IMR-90 (cell line): ENCODE measurements around the gene BOLL. TPM values are rescaled to one million over a fixed set of nuclear protein-coding genes. Genes with fewer than 3 reads are reported as not detected.

ENCODE experiments used
- ATAC-seq: fragments of 200-7000 bp; cut with Tn5 transposase; 2 replicates; pipeline ENCODE4 v1.9.1; 2020; ENCODE audit warnings: low read depth, mild to moderate bottlenecking, moderate library complexity
- BruUV-seq: library from RNA; stranded (reverse); fragments of 400-500 nt; replicated peaks from 2 replicates; lab custom pipeline; 2021; lab: Mats Ljungman, UMichigan
- CTCF ChIA-PET: fragments of 300-600 bp; formaldehyde crosslinking; extraction: SDS; loops from one replicate; lab custom pipeline; 2021; ENCODE audit warnings: antibody characterized with exemption; lab: Yijun Ruan, JAX
- POLR2A ChIA-PET: fragments of 300-600 bp; sonication (Branson Sonifier 250); formaldehyde crosslinking; loops from one replicate; lab custom pipeline; 2022; ENCODE audit warnings: antibody characterized with exemption; ENCODE audit not compliant: unreplicated experiment; lab: Charles Lee
- DNase-seq: peaks from one replicate; pipeline ENCODE4 v3.0.0; 2013
- H2AFZ ChIP-seq: replicated peaks from 2 replicates; pipeline ENCODE3; 2013; ENCODE audit warnings: low read length, mild to moderate bottlenecking; ENCODE audit not compliant: poor library complexity
- H2AK5ac ChIP-seq: 2 replicates; pipeline ENCODE4 v1.6.1; 2013; ENCODE audit warnings: low read depth, low read length, inconsistent platforms
- H2AK9ac ChIP-seq: replicated peaks from 2 replicates; pipeline ENCODE3; 2013; ENCODE audit warnings: mild to moderate bottlenecking, low read depth, low read length, moderate library complexity; ENCODE audit not compliant: poor library complexity
- H2BK120ac ChIP-seq: 2 replicates; pipeline ENCODE4 v1.6.1; 2013; ENCODE audit warnings: low read depth, low read length, inconsistent platforms
- H2BK15ac ChIP-seq: 3 replicates; pipeline ENCODE4 v1.6.1; 2013; ENCODE audit warnings: low read depth, low read length, inconsistent platforms
- H2BK20ac ChIP-seq: 2 replicates; pipeline ENCODE4 v1.6.1; 2013; ENCODE audit warnings: low read depth, mild to moderate bottlenecking, inconsistent platforms, low read length, moderate library complexity
- H2BK5ac ChIP-seq: 2 replicates; pipeline ENCODE4 v1.6.1; 2013; ENCODE audit warnings: mild to moderate bottlenecking, low read depth, low read length, inconsistent platforms; ENCODE audit not compliant: poor library complexity, severe bottlenecking
- H3K14ac ChIP-seq: replicated peaks from 2 replicates; pipeline ENCODE4 v1.6.1; 2013; ENCODE audit warnings: low read depth, low read length, inconsistent platforms
- H3K18ac ChIP-seq: 2 replicates; pipeline ENCODE4 v1.6.1; 2013; ENCODE audit warnings: low read depth, low read length, control low read depth
- H3K23ac ChIP-seq: 2 replicates; pipeline ENCODE4 v1.6.1; 2013; ENCODE audit warnings: low read depth, low read length, inconsistent platforms
- H3K27ac ChIP-seq: 2 replicates; pipeline ENCODE4 v1.5.1; 2013; ENCODE audit warnings: mild to moderate bottlenecking, control low read depth, low read length; ENCODE audit not compliant: insufficient read depth
- H3K27me3 ChIP-seq: 2 replicates; pipeline ENCODE4 v1.6.1; 2013; ENCODE audit warnings: low read length; ENCODE audit not compliant: control insufficient read depth, insufficient read depth
- H3K36me3 ChIP-seq: 2 replicates; pipeline ENCODE4 v1.6.1; 2013; ENCODE audit warnings: low read length, mixed read lengths; ENCODE audit not compliant: control insufficient read depth, insufficient read depth
- H3K4ac ChIP-seq: 2 replicates; pipeline ENCODE4 v1.6.1; 2013; ENCODE audit warnings: low read depth, low read length, inconsistent platforms
- H3K4me1 ChIP-seq: 2 replicates; pipeline ENCODE4 v1.6.1; 2013; ENCODE audit warnings: low read length, mixed read lengths; ENCODE audit not compliant: control insufficient read depth, insufficient read depth
- H3K4me2 ChIP-seq: 2 replicates; pipeline ENCODE4 v1.6.1; 2013; ENCODE audit warnings: low read depth, mild to moderate bottlenecking, control low read depth, low read length, moderate library complexity
- H3K4me3 ChIP-seq: 2 replicates; pipeline ENCODE4 v1.5.1; 2013; ENCODE audit warnings: low read depth, mild to moderate bottlenecking, control low read depth, low read length, moderate library complexity; ENCODE audit not compliant: insufficient read depth
- H3K56ac ChIP-seq: 2 replicates; pipeline ENCODE4 v1.6.1; 2013; ENCODE audit warnings: low read length, inconsistent platforms; ENCODE audit not compliant: insufficient read depth; ENCODE audit errors: extremely low read depth
- H3K79me1 ChIP-seq, 2 experiments: 2 replicates each; pipeline ENCODE4 v1.6.1; 2013; ENCODE audit warnings: low read length in 2 of 2, inconsistent platforms in 1 of 2, low read depth in 1 of 2
- H3K9ac ChIP-seq: 2 replicates; pipeline ENCODE4 v1.6.1; 2013; ENCODE audit warnings: low read depth, low read length, control low read depth
- H3K9me1 ChIP-seq: 2 replicates; pipeline ENCODE4 v1.6.1; 2013; ENCODE audit warnings: low read length, inconsistent platforms; ENCODE audit not compliant: insufficient read depth
- H3K9me3 ChIP-seq: 2 replicates; pipeline ENCODE4 v1.6.1; 2013; ENCODE audit warnings: low read length; ENCODE audit not compliant: control insufficient read depth, insufficient read depth
- H4K20me1 ChIP-seq: 2 replicates; pipeline ENCODE4 v1.6.1; 2013; ENCODE audit warnings: low read length, inconsistent platforms; ENCODE audit not compliant: insufficient read depth
- H4K5ac ChIP-seq: 2 replicates; pipeline ENCODE4 v1.6.1; 2013; ENCODE audit warnings: mild to moderate bottlenecking, low read depth, low read length, control low read depth
- H4K8ac ChIP-seq, 2 experiments: 2 replicates each; pipeline ENCODE4 v1.6.1; 2013; ENCODE audit warnings: low read depth in 2 of 2, low read length in 2 of 2, control low read depth in 1 of 2, inconsistent platforms in 1 of 2
- H4K91ac ChIP-seq: 2 replicates; pipeline ENCODE4 v1.6.1; 2013; ENCODE audit warnings: low read depth, low read length, inconsistent platforms; ENCODE audit not compliant: insufficient read depth
- BHLHE40 ChIP-seq: fragments of 150-350 bp; IDR thresholded peaks from 2 replicates; pipeline ENCODE4 v1.6.1; 2016; ENCODE audit warnings: mild to moderate bottlenecking, low read depth, low read length
- CEBPB ChIP-seq: IDR thresholded peaks from 2 replicates; pipeline ENCODE4 v1.6.1; 2012; ENCODE audit warnings: low read depth, low read length, improper control_type of control experiment
- MXI1 ChIP-seq: IDR thresholded peaks from 2 replicates; pipeline ENCODE4 v1.6.1; 2012; ENCODE audit warnings: low read depth, mild to moderate bottlenecking, low read length, moderate library complexity, borderline replicate concordance
- NFE2L2 ChIP-seq: fragments of 150-350 bp; IDR thresholded peaks from 2 replicates; pipeline ENCODE4 v1.6.1; 2016; ENCODE audit warnings: low read depth, mild to moderate bottlenecking, low read length
- RAD21 ChIP-seq: IDR thresholded peaks from 2 replicates; pipeline ENCODE4 v1.6.1; 2012; ENCODE audit warnings: low read length, improper control_type of control experiment
- SMC3 ChIP-seq: fragments of 150-350 bp; IDR thresholded peaks from 2 replicates; pipeline ENCODE4 v1.6.1; 2016; ENCODE audit warnings: low read depth, mild to moderate bottlenecking, antibody characterized with exemption, low read length, moderate library complexity
- WGBS, 2 experiments: methylation state at CpG; one replicate each; pipeline versions ENCODE4 v1.1.5 to v1.1.7; 2013; ENCODE audit warnings: missing lambda C conversion rate in 2 of 2; ENCODE audit not compliant: insufficient read length in 1 of 2; ENCODE audit errors: extremely low coverage in 2 of 2; 5-methylcytosine and 5-hydroxymethylcytosine counted together
- dilution Hi-C: fragments of 300-500 bp; cut with HindIII; formaldehyde crosslinking; loops from one replicate; pipeline ENCODE4 v1.14.3; 2018; ENCODE audit warnings: low sequenced_read_pairs; ENCODE audit not compliant: unreplicated experiment
- in situ Hi-C: fragments of 300-500 bp; cut with MboI; formaldehyde crosslinking; loops from 3 replicates; pipeline ENCODE4 v1.14.3; 2019; ENCODE audit warnings: low sequenced_read_pairs, inconsistent platforms, mixed read lengths
- intact Hi-C: fragments of 100-400 bp; cut with micrococcal nuclease; formaldehyde crosslinking; loops from 2 replicates; pipeline ENCODE4 v1.10.0; 2022
- polyA plus RNA-seq, 3 experiments: library from polyadenylated mRNA; depleted of rRNA; stranded (reverse); fragments of >200 nt; gene quantifications; 2 replicates each; pipeline ENCODE4 v1.2.3, GENCODE V29; 2012; ENCODE audit warnings: low replicate concordance in 1 of 3
- total RNA-seq: library from RNA; depleted of rRNA; stranded (reverse); fragments of >200 nt; gene quantifications from 2 replicates; pipeline ENCODE4 v1.2.3, GENCODE V29; 2012
- TF ChIP-seq, protein P1 (sequence below): conservative IDR thresholded peaks from 2 replicates; pipeline ENCODE4 v1.5.1; 2012; ENCODE audit warnings: mild to moderate bottlenecking, low read depth, low read length, improper control_type of control experiment

Gene BOLL
- total and polyA plus RNA-seq, 2 of the 4 experiments (the other 2 are of a cell fraction) = not detected

DNA sequence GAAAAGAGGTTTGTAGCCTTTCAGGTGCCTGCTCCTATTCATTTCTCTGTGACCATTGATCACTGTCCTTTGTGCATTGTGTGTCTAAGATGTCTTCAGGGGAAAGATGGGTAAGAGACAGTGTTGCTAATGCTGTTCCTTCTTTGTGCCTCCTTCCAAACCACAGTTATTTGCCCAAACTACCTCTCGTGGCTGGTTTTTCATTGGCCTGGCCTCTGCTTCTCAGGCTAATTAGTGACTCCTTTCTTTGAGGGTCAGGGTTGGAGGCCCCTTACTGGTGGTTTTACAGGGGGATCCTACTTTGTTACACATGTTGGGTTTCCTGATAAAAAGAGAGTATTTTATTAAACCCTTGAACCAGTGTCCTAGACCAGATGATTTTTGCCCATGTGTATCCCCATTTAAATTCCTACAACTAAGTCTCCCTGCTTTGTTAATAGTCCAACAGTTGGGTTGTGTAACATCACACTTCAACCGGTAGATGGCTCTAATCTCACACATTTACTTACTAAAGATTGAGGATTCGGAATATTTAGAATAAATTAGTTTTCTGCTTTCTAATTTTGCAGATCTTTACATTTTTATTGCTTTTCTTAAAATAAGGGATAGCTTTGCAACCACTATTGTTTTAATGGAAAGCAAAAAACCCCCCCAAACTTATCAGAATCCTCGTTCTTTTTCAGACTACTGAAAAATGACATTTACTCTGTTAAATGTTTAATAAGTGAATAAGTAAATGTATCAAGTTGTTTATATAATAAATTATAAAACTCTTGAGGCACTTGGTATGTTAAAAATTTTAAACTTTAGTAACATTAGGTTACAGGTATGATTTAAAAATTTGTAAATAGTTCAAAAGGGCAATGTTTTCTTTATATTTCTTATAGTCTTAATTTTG is 77.6 kb downstream of the BOLL start:
- BruUV-seq = TSS peak; percentile 48
- peaks cover 9% of the 10 kb centered on the region for H3K9me1 ChIP-seq
- dilution Hi-C loops = no loop called here
- peak overlapping the region; percentile 55 for H3K23ac ChIP-seq
- peaks cover 6% of the 10 kb centered on the region for H3K4me1 ChIP-seq
- H3K36me3 ChIP-seq = peaks cover 2% of the 10 kb centered on the region; the same call in 1 of the 2 replicates
- peak overlapping the region; percentile 68 for H2AK9ac ChIP-seq
- POLR2A ChIA-PET = no interaction called here
- ATAC-seq (no peak), DNase-seq (peak; percentile 74)
- H3K14ac ChIP-seq = 0 out of 2 replicates have a peak overlapping the region, but pooled peaks have one; percentile 6
- peak overlapping the region; percentile 15 for H2BK5ac ChIP-seq
- no peak overlapping the region for H2BK20ac ChIP-seq
- intact Hi-C loops = loop anchor here (1.0 to 10.0 kb wide), 5 partner anchors 71 to 590 kb away; partner anchors contain the start of genes MOB4 and SF3B1
- no peak overlapping the region for H3K4ac ChIP-seq
- H2BK120ac ChIP-seq = no peak overlapping the region
- peak overlapping the region; percentile 80; the same call in 1 of the 2 replicates for H2AK5ac ChIP-seq
- H4K91ac ChIP-seq = no peak overlapping the region
- H3K18ac ChIP-seq = no peak overlapping the region
- no peak overlapping the region for H4K8ac ChIP-seq
- H3K4me3 ChIP-seq = peak overlapping the region; percentile 2; the same call in 1 of the 2 replicates
- no CpG with 5 or more reads among the region's 4 CpGs for WGBS, 2 experiments
- H2BK15ac ChIP-seq = no peak overlapping the region
- H3K9ac ChIP-seq = peak overlapping the region; percentile 65; the same call in 1 of the 2 replicates
- peaks cover 26 to 46% of the 10 kb centered on the region in 2 experiments for H3K79me1 ChIP-seq
- CTCF ChIA-PET = interaction anchor here (0.6 to 0.8 kb wide), 2 partner anchors 87 to 108 kb away, joined by 3 to 5 read pairs; no protein-coding TSS in a partner anchor
- H4K20me1 ChIP-seq = peaks cover 20% of the 10 kb centered on the region
- no peak overlapping the region for H4K5ac ChIP-seq
- H3K56ac ChIP-seq = peak overlapping the region; percentile 9; the same call in 1 of the 2 replicates
- H2AFZ ChIP-seq = no peak overlapping the region
- peak overlapping the region; percentile 80 for H3K4me2 ChIP-seq
- in situ Hi-C loops = loop anchor here (10.0 kb wide), 1 partner anchor 193 kb away; the partner anchor contains the start of gene MOB4
- TF ChIP-seq NFE2L2 = no peak
- TF ChIP-seq, protein P1, sequence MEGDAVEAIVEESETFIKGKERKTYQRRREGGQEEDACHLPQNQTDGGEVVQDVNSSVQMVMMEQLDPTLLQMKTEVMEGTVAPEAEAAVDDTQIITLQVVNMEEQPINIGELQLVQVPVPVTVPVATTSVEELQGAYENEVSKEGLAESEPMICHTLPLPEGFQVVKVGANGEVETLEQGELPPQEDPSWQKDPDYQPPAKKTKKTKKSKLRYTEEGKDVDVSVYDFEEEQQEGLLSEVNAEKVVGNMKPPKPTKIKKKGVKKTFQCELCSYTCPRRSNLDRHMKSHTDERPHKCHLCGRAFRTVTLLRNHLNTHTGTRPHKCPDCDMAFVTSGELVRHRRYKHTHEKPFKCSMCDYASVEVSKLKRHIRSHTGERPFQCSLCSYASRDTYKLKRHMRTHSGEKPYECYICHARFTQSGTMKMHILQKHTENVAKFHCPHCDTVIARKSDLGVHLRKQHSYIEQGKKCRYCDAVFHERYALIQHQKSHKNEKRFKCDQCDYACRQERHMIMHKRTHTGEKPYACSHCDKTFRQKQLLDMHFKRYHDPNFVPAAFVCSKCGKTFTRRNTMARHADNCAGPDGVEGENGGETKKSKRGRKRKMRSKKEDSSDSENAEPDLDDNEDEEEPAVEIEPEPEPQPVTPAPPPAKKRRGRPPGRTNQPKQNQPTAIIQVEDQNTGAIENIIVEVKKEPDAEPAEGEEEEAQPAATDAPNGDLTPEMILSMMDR = peak; percentile 65
- peak; percentile 54 for TF ChIP-seq SMC3
- no peak for TF ChIP-seq MXI1
- TF ChIP-seq CEBPB = peak; percentile 81
- no peak for TF ChIP-seq BHLHE40
- TF ChIP-seq RAD21 = peak; percentile 50
- H3K27me3 ChIP-seq = no peaks in the 10 kb centered on the region
- H3K9me3 ChIP-seq = no peaks in the 10 kb centered on the region
- H3K27ac ChIP-seq = 0 out of 2 replicates have a peak overlapping the region, but pooled peaks have one; percentile 24
